ENCODE measurements around the gene AGPAT4.

Gene AGPAT4

DNA sequence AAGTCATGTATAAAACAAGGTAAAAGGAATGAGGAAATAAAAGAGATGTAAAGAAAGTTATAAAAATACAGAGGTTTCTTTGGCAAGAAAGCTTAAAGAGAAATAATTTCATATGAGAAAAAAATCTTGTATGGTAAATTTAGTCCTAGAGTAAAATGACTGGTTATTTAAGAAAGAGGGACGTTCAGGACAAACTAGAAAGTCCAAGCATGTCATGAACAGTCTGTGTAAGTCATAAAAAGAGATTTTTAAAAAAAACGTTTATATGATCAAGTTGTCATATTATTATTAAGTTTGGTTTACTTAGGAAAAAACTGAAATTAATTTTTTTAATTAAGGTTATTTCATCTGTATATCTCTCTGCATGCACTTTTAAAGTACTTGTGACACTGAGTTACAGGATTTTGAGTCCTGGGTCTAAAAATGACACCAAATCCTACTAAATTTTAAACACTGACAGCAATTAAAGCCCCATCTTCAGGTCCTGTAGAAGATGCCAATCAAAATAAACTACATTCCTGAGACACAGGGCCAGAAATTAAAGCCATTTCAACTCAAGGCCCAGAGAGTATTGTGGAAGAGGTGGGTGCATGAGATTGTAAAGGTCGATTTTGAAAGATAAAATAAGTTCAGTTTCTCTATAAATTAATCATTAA, 62.4 kb downstream of the AGPAT4 start:
- no peak overlapping the region for H3K4me3 ChIP-seq
- H3K36me3 ChIP-seq (replicated peaks) = no peaks in the 10 kb centered on the region
- H3K4me1 ChIP-seq = no peaks in the 10 kb centered on the region; the same call in 1 of the 2 replicates
- in situ Hi-C loops (cut with MboI; ENCODE audit: low sequenced_read_pairs) = no loop called here
- peaks cover 18% of the 10 kb centered on the region for H3K9me3 ChIP-seq
- DNase-seq (ENCODE audit: low spot score in 2 of 2) = no peak
- H3K27me3 ChIP-seq (ENCODE audit: low read depth) = no peaks in the 10 kb centered on the region

DNA sequence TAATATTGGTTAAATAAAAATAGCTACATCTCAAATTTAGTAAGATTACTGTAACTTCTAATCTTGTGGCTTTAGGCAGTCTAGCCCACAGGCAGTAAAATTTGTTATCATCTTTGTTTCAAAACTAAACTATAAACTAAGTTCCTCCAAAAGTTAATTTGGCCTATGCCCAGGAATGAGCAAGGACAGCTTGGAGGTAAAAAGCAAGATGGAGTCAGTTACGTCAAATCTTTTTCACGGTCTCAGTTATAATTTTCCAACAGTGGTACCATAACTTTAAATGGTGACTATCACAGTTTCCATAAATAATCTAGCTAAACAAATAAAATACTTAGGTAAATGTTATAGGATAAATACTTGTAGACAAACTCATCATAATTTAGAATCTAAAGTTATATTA, 63.0 kb downstream of the AGPAT4 start:
- H3K9me3 ChIP-seq = peaks cover 18% of the 10 kb centered on the region
- no peaks in the 10 kb centered on the region; the same call in 1 of the 2 replicates for H3K4me1 ChIP-seq
- in situ Hi-C loops (cut with MboI; ENCODE audit: low sequenced_read_pairs) = no loop called here
- DNase-seq (ENCODE audit: low spot score in 2 of 2) = no peak
- H3K36me3 ChIP-seq (replicated peaks) = no peaks in the 10 kb centered on the region
- H3K4me3 ChIP-seq = no peak overlapping the region
- no peaks in the 10 kb centered on the region for H3K27me3 ChIP-seq (ENCODE audit: low read depth)

DNA sequence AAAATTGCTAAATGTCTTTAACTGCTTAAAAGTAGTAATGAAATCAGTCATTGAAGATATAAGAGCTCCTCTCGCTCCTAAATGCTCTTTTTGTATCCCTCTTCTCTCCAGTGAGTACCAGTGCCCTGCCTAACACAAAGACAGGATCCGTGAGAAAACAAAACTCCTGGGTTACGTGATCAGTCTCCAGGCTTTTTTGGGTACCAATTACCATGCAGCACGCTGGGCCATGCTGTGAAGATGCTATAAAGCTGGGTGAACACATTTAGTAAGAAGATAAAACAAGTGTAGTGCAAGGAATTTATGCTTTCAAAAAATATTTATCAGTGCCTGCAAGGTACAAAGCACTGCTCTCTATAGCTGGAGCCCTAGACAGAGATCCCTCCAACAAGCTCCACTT, 66.7 kb downstream of the AGPAT4 start:
- Histone ChIP-seq H3K36me3 (replicated peaks) (no peaks in the 10 kb centered on the region), H3K4me1 (no peaks in the 10 kb centered on the region; the same call in 1 of the 2 replicates), H3K27me3 (ENCODE audit: low read depth) (no peaks in the 10 kb centered on the region), H3K9me3 (peaks cover 15% of the 10 kb centered on the region), H3K4me3 (no peak overlapping the region)
- DNase-seq (ENCODE audit: low spot score in 2 of 2) = no peak
- in situ Hi-C loops (cut with MboI; ENCODE audit: low sequenced_read_pairs) = no loop called here

DNA sequence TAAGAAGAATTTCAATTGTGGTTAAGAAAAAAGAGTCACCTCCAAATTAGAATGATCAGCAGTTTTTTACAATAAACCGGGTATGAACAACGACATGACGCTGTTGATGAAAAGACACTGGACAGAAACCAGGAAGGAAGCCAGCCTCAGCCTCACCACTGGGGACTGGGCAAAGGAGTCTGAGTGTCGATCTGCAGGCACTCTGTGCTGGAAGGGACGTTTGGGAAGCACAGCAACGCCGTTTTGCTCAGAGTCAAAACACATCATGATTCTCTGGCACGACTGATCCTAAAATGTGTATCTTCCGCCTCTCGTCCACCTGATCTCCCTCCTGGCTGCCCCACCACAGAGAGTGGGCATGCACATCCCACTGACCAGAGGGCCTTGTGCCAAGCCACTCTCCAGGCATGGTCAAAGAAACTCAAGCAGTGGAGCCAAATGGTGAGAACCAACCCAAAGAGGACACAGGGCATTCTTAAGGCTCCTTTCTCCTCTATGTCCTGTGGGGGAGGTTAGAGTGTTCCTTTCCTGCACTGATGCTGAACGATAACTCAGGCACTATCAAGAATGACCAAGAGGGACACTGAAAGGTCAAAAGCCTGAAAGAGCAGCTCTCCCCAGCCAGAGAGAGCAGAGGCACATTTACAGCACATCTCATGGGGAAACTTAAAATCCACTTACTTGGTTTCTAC, 68.8 kb downstream of the AGPAT4 start:
- Histone ChIP-seq H3K9me3 (peaks cover 6% of the 10 kb centered on the region; the same call in 1 of the 2 replicates), H3K4me3 (no peak overlapping the region), H3K36me3 (replicated peaks) (no peaks in the 10 kb centered on the region), H3K4me1 (no peaks in the 10 kb centered on the region), H3K27me3 (ENCODE audit: low read depth) (no peaks in the 10 kb centered on the region)
- DNase-seq (ENCODE audit: low spot score in 2 of 2) = no peak
- in situ Hi-C loops (cut with MboI; ENCODE audit: low sequenced_read_pairs) = no loop called here

DNA sequence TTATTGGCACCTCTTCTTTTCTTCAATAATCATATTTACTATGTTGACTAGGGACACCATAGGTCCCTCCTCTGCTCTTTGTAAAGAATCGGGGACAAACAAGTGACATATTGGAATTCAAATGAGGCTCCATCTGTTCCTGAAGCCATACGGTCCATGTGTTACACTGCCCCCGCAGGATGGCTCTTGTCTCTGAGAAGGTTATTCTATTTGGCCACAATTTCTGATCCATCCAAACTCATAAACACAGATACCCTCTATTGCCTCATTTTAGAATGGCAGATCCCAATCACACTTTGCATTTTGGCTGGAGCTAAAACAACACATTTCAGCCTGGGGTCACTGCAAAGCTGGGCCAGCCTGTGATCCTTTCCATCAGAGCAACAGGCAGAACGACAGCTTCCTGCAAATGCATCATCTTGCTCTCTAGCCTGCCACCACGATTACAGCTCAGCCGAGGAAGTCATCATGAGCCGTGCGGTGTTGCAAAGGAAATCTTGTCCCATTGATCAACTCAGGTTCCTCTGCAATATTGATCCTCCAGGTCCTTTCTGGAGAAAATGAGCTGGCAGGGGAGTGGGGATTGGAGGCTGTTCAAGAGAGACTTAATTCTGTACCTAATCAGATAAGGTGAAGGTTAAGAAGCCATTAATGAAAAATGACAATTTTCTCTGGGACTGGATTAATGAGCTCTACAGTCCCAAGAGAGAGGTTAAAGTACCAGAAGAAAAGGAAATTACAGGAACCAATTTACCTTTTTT, 73.1 kb downstream of the AGPAT4 start:
- peak in 1 of 2 experiments; percentile 16 for DNase-seq (ENCODE audit: low spot score in 2 of 2)
- Histone ChIP-seq H3K4me3 (no peak overlapping the region), H3K36me3 (replicated peaks) (no peaks in the 10 kb centered on the region), H3K4me1 (no peaks in the 10 kb centered on the region), H3K9me3 (no peaks in the 10 kb centered on the region), H3K27me3 (ENCODE audit: low read depth) (no peaks in the 10 kb centered on the region)
- in situ Hi-C loops (cut with MboI; ENCODE audit: low sequenced_read_pairs) = no loop called here

DNA sequence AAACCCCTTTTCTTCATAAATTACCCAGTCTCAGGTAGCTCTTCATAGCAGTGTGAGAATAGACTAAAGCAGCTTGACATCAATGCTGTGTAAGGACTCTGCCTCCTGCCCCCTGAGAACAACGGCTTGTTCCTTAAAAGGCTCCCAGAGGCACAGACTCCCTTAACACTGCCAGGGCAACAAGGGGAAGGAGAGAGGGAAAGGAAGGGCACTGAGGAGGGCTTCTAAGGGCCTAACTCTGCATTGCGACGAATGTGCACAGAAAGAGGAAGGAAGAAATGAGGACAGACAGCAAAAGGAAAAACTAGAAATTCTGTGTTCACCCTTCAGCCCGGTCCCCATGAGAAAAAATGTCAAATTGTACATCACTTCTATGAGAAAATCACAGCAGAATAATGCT, 74.0 kb downstream of the AGPAT4 start:
- Histone ChIP-seq H3K4me1 (no peaks in the 10 kb centered on the region), H3K27me3 (ENCODE audit: low read depth) (no peaks in the 10 kb centered on the region), H3K9me3 (no peaks in the 10 kb centered on the region), H3K4me3 (no peak overlapping the region), H3K36me3 (replicated peaks) (no peaks in the 10 kb centered on the region)
- in situ Hi-C loops (cut with MboI; ENCODE audit: low sequenced_read_pairs) = no loop called here
- no peak for DNase-seq (ENCODE audit: low spot score in 2 of 2)

DNA sequence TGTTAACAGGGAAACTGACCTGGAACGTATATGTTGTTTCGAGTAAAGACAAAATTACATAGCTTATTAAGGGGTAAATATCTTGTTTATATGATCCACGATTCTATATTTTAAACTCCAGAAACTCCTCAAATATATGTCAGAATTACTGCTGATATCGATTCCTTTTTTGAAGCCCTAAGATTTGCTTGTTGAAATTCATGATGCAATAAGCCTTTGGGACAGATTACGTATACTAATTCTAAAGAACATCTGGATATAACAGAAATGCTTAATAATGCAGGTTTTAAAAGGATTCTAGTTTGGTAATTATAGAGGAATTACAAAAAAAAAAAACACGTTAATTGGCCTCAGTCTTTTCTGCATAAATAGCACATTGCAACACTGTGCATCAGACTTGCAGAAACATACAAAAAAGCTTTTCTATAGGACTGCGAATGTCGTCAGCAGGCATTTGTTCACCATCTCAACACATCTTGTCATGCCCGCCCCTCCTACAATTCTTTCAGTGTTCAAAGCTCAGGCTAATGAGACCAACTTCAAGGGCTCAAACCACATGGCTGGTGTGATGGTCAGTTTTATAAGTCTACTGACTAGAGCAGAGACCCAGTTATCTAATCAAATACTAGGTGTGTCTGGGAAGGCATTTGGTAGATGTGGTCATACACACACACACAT, 74.9 kb downstream of the AGPAT4 start:
- in situ Hi-C loops (cut with MboI; ENCODE audit: low sequenced_read_pairs) = no loop called here

DNA sequence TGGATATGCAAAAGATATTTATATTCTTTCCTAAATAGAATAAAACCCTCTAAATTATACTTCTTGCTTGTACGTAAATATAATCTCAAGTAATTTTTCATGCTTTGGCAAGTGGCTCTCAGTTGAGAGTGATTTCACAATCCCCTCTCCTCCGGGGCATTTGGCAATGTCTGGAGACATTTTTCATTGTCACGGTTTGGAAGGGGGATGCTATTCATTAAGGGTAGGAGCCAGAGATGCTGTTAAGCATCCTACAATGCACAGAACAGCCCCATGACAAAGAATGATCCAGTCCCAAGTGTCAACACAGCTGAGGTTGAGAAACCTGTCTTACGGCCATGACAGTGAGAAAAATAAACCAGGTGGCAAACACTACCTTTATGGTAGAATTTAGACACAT, 75.7 kb downstream of the AGPAT4 start:
- Histone ChIP-seq H3K4me3 (no peak overlapping the region), H3K27me3 (ENCODE audit: low read depth) (no peaks in the 10 kb centered on the region), H3K36me3 (replicated peaks) (no peaks in the 10 kb centered on the region), H3K4me1 (no peaks in the 10 kb centered on the region), H3K9me3 (no peaks in the 10 kb centered on the region)
- DNase-seq (ENCODE audit: low spot score in 2 of 2) = no peak
- in situ Hi-C loops (cut with MboI; ENCODE audit: low sequenced_read_pairs) = no loop called here

More for the DNA sequence above, 74.9 kb downstream of the AGPAT4 start:
- H3K4me3 ChIP-seq = no peak overlapping the region
- H3K9me3 ChIP-seq = no peaks in the 10 kb centered on the region
- H3K27me3 ChIP-seq (ENCODE audit: low read depth) = no peaks in the 10 kb centered on the region
- no peaks in the 10 kb centered on the region for H3K36me3 ChIP-seq (replicated peaks)
- no peaks in the 10 kb centered on the region for H3K4me1 ChIP-seq
- no peak for DNase-seq (ENCODE audit: low spot score in 2 of 2)

DNA sequence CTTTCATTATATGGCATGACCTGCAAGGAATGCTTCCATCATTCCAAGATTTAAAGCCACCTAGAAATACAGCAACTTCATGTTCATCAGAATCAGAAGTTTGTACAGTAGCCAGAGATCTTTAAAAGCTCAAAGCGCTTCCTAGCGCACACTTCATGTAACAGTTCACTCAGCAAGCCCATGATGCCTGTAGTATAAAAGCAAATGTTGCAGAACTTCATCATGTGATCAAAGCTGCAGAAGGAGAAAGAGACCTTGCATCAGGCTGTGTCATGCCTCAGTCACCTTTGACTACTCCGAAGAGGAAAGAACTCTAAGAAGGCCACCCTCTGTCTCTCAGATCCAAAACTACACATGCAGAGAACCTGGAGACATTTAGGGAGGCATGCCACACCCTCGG, 78.5 kb downstream of the AGPAT4 start:
- Histone ChIP-seq H3K9me3 (no peaks in the 10 kb centered on the region), H3K36me3 (replicated peaks) (no peaks in the 10 kb centered on the region), H3K4me3 (no peak overlapping the region), H3K27me3 (ENCODE audit: low read depth) (no peaks in the 10 kb centered on the region), H3K4me1 (no peaks in the 10 kb centered on the region)
- in situ Hi-C loops (cut with MboI; ENCODE audit: low sequenced_read_pairs) = no loop called here
- no peak for DNase-seq (ENCODE audit: low spot score in 2 of 2)

DNA sequence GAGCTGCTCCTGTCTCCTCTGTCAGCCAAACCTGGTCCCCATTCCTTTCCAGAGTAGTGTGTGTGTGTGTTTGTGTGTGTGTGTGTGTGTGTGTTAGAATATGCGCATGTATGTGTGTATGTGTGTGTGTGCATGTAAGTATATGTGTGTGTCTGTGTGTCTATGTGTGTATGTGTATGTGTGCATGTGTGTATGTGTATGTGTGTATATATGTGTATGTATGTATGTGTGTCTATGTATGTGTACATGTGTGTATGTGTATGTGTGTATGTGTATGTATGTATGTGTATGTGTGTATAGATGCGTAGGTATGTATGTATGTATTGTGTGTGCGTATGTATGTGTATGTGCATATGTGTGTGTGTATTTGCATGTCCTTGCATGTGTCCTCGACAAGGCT, 79.5 kb downstream of the AGPAT4 start:
- Histone ChIP-seq H3K36me3 (replicated peaks) (no peaks in the 10 kb centered on the region), H3K9me3 (no peaks in the 10 kb centered on the region), H3K27me3 (ENCODE audit: low read depth) (no peaks in the 10 kb centered on the region), H3K4me3 (no peak overlapping the region), H3K4me1 (no peaks in the 10 kb centered on the region)
- in situ Hi-C loops (cut with MboI; ENCODE audit: low sequenced_read_pairs) = no loop called here
- no peak for DNase-seq (ENCODE audit: low spot score in 2 of 2)

DNA sequence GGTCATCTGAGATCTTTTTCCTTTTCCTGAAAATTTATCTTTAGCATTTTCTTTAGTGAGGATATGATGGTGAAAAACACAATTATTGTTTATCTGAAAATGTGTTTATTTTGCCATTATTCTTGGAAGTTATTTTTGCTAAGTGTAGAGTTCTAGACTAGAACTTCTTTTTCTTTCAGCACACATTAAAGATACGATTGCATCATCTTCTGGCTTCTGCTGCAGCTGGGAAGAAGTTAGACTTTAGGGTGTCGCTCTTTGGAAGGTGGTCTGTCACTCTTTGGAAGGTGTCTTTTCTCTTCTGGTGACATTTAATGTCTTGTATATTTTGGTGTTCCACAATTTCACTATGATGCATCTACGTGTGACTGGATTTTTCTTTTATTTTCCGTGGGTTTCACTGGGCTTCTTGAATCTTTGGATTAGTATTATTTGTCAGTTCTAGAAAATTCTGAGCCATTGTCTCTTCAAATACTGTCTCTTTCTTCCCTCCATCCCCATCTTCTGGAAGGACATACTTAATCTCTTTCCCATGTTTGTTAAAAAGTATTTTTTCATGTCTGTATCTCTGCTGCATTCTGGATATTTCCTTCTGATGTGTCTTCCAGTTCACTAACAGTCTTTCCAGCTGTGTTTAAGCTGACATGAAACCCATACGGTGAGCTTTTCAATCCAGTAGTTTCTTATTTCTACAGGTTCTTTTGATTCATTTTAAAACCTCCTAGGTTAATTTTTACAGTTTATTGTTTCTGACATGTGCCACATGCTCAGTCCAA, 81.0 kb downstream of the AGPAT4 start:
- Histone ChIP-seq H3K4me1 (no peaks in the 10 kb centered on the region), H3K9me3 (no peaks in the 10 kb centered on the region), H3K4me3 (no peak overlapping the region), H3K36me3 (replicated peaks) (no peaks in the 10 kb centered on the region), H3K27me3 (ENCODE audit: low read depth) (no peaks in the 10 kb centered on the region)
- in situ Hi-C loops (cut with MboI; ENCODE audit: low sequenced_read_pairs) = no loop called here
- no peak for DNase-seq (ENCODE audit: low spot score in 2 of 2)

DNA sequence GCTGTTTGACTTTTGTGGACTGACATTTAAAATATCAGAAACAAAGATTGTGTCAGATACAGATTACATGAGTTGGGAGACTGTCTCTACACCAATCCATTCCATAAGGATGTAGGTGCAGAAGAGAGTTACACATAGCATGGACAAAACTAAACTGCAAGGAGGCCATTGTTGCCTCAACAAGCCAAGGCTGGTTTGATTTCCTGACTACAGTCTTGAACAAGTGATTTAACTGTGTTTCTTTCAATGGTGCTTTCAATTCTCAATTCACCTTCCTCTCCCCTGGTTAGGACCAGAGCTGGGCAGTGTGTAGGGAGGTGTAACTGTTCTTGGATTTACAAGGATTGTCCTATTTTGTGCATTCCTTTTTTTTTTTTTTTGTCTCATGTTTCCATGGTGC, 82.2 kb downstream of the AGPAT4 start:
- Histone ChIP-seq H3K27me3 (ENCODE audit: low read depth) (no peaks in the 10 kb centered on the region), H3K4me1 (no peaks in the 10 kb centered on the region), H3K36me3 (replicated peaks) (no peaks in the 10 kb centered on the region), H3K4me3 (no peak overlapping the region), H3K9me3 (no peaks in the 10 kb centered on the region)
- in situ Hi-C loops (cut with MboI; ENCODE audit: low sequenced_read_pairs) = no loop called here
- no peak for DNase-seq (ENCODE audit: low spot score in 2 of 2)

DNA sequence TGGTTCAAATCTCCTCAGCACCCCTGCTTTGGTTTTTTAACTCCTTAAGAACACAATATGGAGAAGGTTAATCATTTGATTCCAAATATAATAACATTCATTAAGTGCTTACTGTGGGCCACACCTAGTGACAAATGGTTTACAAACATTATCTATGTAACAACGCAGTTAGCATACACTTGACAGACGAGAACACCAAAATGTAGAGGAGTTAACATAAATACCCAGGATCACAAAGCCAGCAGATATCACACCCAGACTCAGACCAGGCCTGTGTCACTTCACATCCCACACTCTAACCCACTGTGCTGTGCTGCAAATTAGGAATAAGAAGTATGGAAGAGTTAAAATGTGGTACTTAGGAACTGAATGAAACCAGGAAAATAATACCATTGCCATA, 82.9 kb downstream of the AGPAT4 start:
- Histone ChIP-seq H3K36me3 (replicated peaks) (no peaks in the 10 kb centered on the region), H3K4me3 (no peak overlapping the region), H3K4me1 (no peaks in the 10 kb centered on the region), H3K27me3 (ENCODE audit: low read depth) (no peaks in the 10 kb centered on the region), H3K9me3 (no peaks in the 10 kb centered on the region)
- DNase-seq (ENCODE audit: low spot score in 2 of 2) = no peak
- in situ Hi-C loops (cut with MboI; ENCODE audit: low sequenced_read_pairs) = no loop called here

All from HAP-1 (cell line).